Activated CD4-positive, alpha-beta T cell treated with anti-CD3 and anti-CD28 coated beads, Interleukin-2, amount 10 ng/mL, durations not matched to agents 7 days and 5 days (primary cell): ENCODE results near the gene ANXA4. TPM values are rescaled to one million over a fixed set of nuclear protein-coding genes. Genes with fewer than 3 reads are reported as not detected.

Source experiments
- CTCF ChIA-PET: fragments of 350-600 bp; sonication (Branson Sonifier 250); formaldehyde crosslinking; loops from one replicate; lab custom pipeline; 2021; ENCODE audit warnings: antibody characterized with exemption; lab: Charles Lee
- POLR2A ChIA-PET: fragments of 350-600 bp; sonication (Branson Sonifier 250); formaldehyde crosslinking; loops from one replicate; lab custom pipeline; 2021; ENCODE audit warnings: antibody characterized with exemption; lab: Charles Lee
- DNase-seq: peaks from one replicate; pipeline ENCODE4 v3.0.0-alpha.2; 2020
- H3K27ac Mint-ChIP-seq: one replicate; pipeline ENCODE4 v1.8.0; 2021; ENCODE audit warnings: mild to moderate bottlenecking, moderate library complexity, mixed read lengths
- H3K27me3 Mint-ChIP-seq: one replicate; pipeline ENCODE4 v1.8.0; 2021; ENCODE audit warnings: mixed read lengths
- H3K36me3 Mint-ChIP-seq: one replicate; pipeline ENCODE4 v1.8.0; 2021; ENCODE audit warnings: low read depth, mixed read lengths
- H3K4me1 Mint-ChIP-seq: one replicate; pipeline ENCODE4 v1.8.0; 2021; ENCODE audit warnings: mixed read lengths
- H3K4me3 Mint-ChIP-seq: one replicate; pipeline ENCODE4 v1.8.0; 2021; ENCODE audit warnings: mild to moderate bottlenecking, moderate library complexity, mixed read lengths
- H3K9me3 Mint-ChIP-seq: one replicate; pipeline ENCODE4 v1.8.0; 2021; ENCODE audit warnings: mixed read lengths
- total RNA-seq, 2 experiments: library from RNA; stranded (reverse); gene quantifications; one replicate each; pipeline ENCODE4 v1.2.3, GENCODE V29; 2021

ANXA4 gene
- total RNA-seq, 2 experiments from 2014 or later = 70.6 to 75.9 TPM

DNA sequence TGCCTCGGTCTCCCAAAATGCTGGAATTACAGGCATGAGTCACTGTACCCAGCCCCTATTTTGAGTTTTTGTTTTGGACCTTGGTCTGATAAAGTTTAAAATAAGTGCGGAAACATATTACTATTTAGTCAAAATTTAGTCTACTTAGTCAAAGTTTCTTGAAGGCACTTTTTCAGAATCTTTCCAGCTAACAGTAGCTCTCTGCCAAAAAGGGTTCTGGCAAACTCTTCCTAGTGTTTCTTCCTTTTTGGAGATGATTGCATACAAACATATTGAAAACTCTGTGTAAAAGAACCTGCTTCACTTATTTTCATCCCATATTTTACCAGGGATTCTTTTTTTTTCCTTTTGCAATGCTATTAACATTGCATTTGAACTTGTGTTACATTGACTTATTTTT lies 116.3 kb downstream of the ANXA4 start:
- Mint-ChIP-seq H3K27ac (no peak overlapping the region), H3K4me1 (no peaks in the 10 kb centered on the region), H3K4me3 (no peak overlapping the region), H3K9me3 (no peaks in the 10 kb centered on the region), H3K27me3 (no peaks in the 10 kb centered on the region), H3K36me3 (peaks cover 19% of the 10 kb centered on the region)
- ChIA-PET POLR2A (no interaction called here), CTCF (interaction anchor here (0.5 kb wide), 1 partner anchor 181 kb away, joined by 3 read pairs; no protein-coding TSS in a partner anchor)
- DNase-seq = no peak

DNA sequence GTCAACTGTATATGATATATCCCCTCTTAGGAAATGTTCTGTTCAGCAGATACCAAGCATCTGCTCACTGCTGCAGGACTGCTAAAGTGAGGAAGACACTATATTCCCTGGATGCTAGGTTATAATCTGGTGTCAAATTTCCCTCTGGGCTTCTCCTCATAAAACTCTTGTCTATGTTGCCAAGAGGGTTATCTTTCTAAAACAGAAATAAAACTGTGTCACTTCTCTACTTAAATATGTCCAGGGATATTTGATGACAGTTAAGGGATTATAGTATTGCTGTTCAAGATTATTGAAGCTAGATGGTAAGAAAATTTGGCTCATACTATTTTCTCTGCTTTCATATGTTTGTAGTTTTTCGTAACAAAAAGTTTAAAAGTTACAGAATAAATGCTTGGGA lies 121.4 kb downstream of the ANXA4 start:
- Mint-ChIP-seq H3K4me3 (no peak overlapping the region), H3K4me1 (no peaks in the 10 kb centered on the region), H3K27me3 (no peaks in the 10 kb centered on the region), H3K9me3 (no peaks in the 10 kb centered on the region), H3K36me3 (peaks cover 27% of the 10 kb centered on the region), H3K27ac (no peak overlapping the region)
- no peak for DNase-seq
- POLR2A ChIA-PET = no interaction called here
- CTCF ChIA-PET = interaction anchor here (0.6 to 1.2 kb wide), 3 partner anchors 36 to 545 kb away, joined by 3 to 6 read pairs (median 4); no protein-coding TSS in a partner anchor

Other genes with a start within 250 kb of the ANXA4 start
- gene AAK1, start 98.4 kb upstream of the ANXA4 start, total RNA-seq = 100 to 1,000 TPM; 119 to 121 TPM
- 10 to 100 TPM; 19.4 to 24.9 TPM for gene GMCL1, start 87.5 kb downstream of the ANXA4 start, total RNA-seq
- gene SNRNP27, start 151.8 kb downstream of the ANXA4 start, total RNA-seq = 10 to 100 TPM; 58.1 to 62.8 TPM
- 10 to 100 TPM; 17.0 to 19.1 TPM for gene MXD1, start 173.0 kb downstream of the ANXA4 start, total RNA-seq
- gene ASPRV1, start 219.5 kb downstream of the ANXA4 start, total RNA-seq = under 1 TPM; 0.69 to 0.99 TPM